Endothelial cell of umbilical vein (primary cell): Measurements from ENCODE around the gene TSPOAP1.

Source experiments
- CTCF ChIP-seq, 2 donors: IDR thresholded peaks; 1 replicate in 1 of 2; 2 replicates in 1 of 2; pipeline ENCODE4 v1.5.1; 2011; ENCODE audit warnings: low read length in 2 of 2, mild to moderate bottlenecking in 2 of 2, moderate library complexity in 2 of 2, control low read depth in 1 of 2, inconsistent platforms in 1 of 2, low read depth in 1 of 2; ENCODE audit not compliant: insufficient read depth in 1 of 2; ENCODE audit errors: extremely low read depth in 1 of 2
- EZH2 ChIP-seq: IDR thresholded peaks from 2 replicates; pipeline ENCODE4 v1.6.1; 2012; ENCODE audit warnings: borderline replicate concordance, low read depth, mild to moderate bottlenecking, moderate library complexity, low read length, inconsistent platforms; ENCODE audit not compliant: severe bottlenecking
- FOS ChIP-seq: IDR thresholded peaks from 2 replicates; pipeline ENCODE4 v1.6.1; 2011; ENCODE audit warnings: mild to moderate bottlenecking, low read length, moderate library complexity, borderline replicate concordance; ENCODE audit not compliant: insufficient read depth
- GATA2 ChIP-seq: IDR thresholded peaks from 2 replicates; pipeline ENCODE4 v1.7.0; 2011; ENCODE audit warnings: low read depth, mild to moderate bottlenecking, moderate library complexity, mixed read lengths, low read length; ENCODE audit not compliant: insufficient read length, insufficient read depth
- JUN ChIP-seq: IDR thresholded peaks from 2 replicates; pipeline ENCODE4 v1.6.1; 2011; ENCODE audit warnings: borderline replicate concordance, low read depth; ENCODE audit not compliant: insufficient read length, insufficient read depth
- MAX ChIP-seq: IDR thresholded peaks from 2 replicates; pipeline ENCODE4 v1.6.1; 2011; ENCODE audit not compliant: insufficient read depth, insufficient read length
- MYC ChIP-seq: IDR thresholded peaks from one replicate; pipeline ENCODE4 v1.6.1; 2011; ENCODE audit warnings: mild to moderate bottlenecking, low read depth, low read length
- POLR2A ChIP-seq: IDR thresholded peaks from 2 replicates; pipeline ENCODE4 v1.6.1; 2012; ENCODE audit warnings: low read depth, mild to moderate bottlenecking, control low read depth, low read length
- POLR2AphosphoS5 ChIP-seq: IDR thresholded peaks from 2 replicates; pipeline ENCODE4 v1.6.1; 2012; ENCODE audit warnings: low read depth, mild to moderate bottlenecking, control low read depth, low read length, moderate library complexity; ENCODE audit not compliant: insufficient read depth

- no peak for TF ChIP-seq CTCF (IDR thresholded peaks at IDR 0.05; ENCODE audit: extremely low read depth in 1 of 2, insufficient read depth in 1 of 2, low read depth in 1 of 2, low read length in 2 of 2)
- no peak for TF ChIP-seq EZH2
- TF ChIP-seq MYC: no peak
- no peak for TF ChIP-seq POLR2A
- no peak for TF ChIP-seq GATA2
- no peak for TF ChIP-seq FOS
- no peak for TF ChIP-seq POLR2AphosphoS5
- no peak for TF ChIP-seq MAX
- TF ChIP-seq JUN: no peak
Measured at GRCh38 chr17:58351182-58351581, 22.6 kb upstream of the TSPOAP1 start.
